HTERT RPE-1 (cell line): ENCODE results near the gene ZNRF4.
"Not testable (repeated sequence)": the region's sequence is repeated elsewhere in the genome, so short reads cannot be mapped to it uniquely, and the experiment has no call there.

Source experiments
- in situ Hi-C: fragments of 300-500 bp; cut with MboI; formaldehyde crosslinking; loops from 4 replicates; pipeline ENCODE4 v1.14.3; 2020; ENCODE audit warnings: low sequenced_read_pairs

Gene ZNRF4

DNA sequence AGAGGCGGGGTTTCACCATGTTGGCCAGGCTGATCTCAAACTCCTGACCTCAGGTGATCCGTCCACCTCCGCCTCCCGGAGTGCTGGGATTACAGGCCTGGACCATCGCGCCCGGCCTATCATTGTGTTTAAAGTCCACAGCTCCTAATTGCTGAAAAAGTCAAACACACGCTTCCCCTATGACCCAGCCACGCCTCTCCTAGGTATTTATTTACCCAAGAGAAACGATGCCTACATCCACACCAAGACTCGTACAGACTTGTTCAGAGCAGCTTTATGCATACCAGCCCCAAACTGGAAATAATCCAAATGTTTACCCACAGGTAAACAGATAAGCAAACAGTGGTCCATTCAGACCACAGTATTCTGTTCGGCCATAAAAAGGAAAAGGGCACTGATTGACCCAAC lies 15.1 kb downstream of the ZNRF4 start:
- in situ Hi-C loops: no loop called here

DNA sequence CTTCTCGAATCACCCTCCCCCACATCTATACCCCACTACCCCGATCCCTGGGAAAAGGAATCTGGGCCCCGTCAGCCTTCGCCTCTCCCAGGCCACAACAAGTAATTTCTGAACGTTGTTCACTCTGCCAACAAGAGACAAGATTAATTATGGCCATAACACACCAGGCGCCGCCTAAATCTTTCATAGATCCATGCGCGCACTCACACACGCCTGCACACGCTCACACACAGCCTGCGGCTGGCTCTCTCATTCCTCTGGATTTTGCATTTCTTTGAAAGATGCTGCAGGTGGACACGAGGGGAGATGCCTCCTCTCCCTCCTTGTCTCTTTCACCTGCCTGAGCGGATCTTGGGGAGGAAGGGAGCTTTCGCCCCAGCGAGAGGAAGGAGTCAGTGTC lies 17.1 kb downstream of the ZNRF4 start:
- in situ Hi-C loops: no loop called here

DNA sequence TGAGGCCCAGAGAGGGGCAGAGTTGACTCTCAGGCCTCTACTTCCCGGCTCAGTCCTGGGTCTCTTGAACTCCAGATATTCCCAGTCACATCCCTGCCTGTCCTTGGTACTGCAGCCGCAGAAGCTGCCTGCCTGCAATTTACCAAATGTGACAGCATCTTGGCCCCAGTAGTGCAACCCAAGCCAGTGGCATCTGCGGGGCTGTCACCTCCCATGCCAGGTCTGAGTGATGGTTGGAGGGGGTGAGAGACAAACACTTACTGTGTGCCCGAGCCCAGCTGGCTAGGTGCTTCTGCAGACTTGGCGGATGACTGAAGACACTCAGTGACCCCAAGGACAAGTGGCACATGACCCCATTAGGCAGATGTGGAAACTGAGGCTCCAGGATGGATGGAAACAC lies 18.4 kb downstream of the ZNRF4 start:
- in situ Hi-C loops: no loop called here

DNA sequence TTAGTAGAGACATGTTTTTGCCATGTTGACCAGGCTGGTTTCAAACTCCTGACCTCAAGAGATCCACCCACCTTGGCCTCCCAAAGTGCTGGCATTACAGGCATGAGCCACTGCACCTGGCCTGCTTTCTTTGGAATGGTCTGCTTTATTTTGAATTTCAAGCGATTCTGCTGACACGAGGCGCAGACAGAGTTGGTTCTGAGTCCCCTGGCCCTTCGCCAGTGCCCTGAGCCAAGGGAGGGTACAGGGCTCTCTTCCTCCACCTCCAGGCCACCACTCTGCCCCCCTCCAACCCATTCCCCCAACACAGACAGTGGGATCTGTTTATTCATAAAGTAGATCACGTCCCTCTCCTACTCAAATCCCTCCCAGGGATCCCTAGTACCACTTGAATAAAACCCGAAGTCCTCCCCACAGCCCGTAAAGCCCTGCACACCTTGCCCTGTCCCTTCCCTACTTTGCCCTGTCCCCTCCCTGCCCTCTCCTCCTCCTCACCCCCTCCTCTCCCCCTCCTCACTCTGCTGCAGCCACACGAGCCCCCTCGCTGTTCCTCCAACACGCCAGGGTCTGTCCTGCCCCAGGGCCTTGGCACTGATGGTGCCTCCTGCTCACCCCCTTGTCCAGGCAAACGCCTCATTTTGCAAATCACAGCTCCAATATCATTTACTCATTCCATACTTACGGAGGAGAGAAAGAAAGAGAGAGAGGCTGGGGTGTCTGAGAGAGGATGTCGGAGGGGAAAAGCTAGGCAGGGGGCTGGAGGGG lies 22.4 kb downstream of the ZNRF4 start:
- in situ Hi-C loops: no loop called here

DNA sequence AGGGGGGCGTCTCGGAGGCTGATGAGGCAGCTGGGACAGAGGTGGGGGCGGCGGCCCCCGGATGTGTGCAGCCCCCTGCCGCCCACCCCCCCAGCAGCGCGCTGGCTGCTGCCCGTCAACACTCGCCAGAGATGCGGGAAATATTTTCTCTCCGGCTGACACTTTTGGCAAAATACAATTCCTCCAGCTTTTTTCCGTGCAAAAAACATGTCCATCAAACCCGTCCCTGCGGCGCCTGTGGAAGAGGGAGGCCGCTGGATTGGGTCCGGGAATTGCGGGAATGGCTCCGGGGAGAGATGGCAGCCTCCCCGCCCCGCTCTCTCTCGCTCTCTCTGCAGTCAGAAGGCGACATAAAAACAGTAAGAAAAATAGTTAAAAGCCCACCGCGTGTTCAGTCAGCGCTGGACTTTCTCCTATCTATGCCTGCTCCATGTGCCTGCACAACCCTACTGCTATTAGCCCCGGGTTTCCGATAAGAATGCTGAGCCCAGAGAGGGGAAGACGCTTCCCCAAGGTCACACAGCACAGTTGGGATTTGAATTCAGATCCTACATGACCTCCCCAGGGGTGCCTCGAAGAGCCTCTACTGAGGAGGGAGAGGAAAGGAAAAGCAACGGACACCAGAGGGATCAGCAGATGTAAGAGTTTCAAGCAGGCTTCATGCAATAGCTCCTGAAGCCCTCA lies 23.2 kb downstream of the ZNRF4 start:
- in situ Hi-C loops: no loop called here

DNA sequence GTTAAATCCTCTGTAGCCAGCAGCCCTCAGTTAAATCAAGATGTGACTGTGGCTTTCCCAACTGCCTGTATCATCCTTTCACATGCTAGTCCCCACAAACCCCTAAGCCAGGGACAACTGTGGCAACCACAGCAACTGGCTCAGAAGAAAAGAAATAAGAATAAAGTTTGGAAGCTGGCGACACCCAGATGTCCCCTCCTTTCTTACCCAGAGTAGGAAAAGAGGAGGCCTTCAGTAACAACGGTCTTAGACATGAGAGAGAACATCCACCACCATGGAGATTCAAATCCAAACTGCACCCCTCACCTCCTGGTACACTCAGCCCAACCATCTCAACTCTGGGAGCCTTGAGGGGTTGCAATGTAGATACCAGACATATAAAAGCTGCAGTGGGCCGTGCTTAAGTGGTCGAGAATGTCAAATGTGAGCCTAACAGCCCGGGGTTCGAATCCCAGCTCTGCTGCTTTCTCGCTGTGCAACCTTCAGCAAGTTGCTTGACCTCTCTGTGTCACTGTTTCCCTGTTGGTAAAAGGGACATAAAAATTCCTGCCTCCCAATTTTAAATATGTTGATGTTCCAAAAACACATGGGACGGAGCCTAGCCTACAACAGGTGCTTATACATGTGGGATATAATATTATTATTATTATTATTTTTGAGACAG lies 23.8 kb downstream of the ZNRF4 start:
- in situ Hi-C loops: no loop called here

DNA sequence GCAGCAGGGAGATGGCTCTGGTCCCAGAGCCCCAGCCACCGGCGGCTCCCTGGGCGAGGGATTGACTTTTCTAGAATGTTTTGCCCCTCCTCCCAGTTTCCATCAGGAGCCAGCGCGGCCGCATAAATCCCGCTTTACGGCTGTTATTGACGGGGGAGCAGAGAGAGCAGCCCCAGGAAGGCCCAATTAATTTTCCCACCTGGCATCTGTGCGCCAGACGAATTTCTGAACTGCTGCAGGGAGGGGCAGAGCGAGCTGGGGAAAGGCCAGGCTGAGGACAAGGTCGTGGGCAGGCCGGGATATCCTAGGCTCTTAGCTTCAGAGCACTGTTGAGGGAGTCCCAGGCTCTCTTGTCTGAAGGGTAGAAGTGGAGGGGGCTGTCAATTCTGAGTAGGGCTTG lies 24.7 kb downstream of the ZNRF4 start:
- in situ Hi-C loops: no loop called here

DNA sequence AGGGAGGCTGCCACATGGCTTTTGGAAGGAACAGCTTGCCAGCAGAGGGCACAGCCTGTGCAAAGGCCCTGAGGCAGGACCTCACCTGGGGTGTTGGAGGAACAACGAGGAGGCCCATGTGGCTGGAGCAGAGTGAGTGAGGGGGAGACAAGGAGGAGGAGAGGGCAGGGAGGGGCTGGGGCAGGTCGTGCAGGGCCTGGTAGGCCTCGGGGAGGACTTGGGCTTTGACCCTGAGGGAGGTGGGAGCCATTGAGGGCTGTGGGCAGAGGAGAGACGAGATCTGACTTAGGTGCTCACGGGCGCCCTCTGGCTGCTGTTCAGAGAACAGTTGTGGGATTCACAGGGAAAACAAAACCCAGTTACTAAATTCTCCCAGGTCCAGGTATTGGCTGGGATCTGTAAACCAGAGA lies 25.2 kb downstream of the ZNRF4 start:
- in situ Hi-C loops: no loop called here

DNA sequence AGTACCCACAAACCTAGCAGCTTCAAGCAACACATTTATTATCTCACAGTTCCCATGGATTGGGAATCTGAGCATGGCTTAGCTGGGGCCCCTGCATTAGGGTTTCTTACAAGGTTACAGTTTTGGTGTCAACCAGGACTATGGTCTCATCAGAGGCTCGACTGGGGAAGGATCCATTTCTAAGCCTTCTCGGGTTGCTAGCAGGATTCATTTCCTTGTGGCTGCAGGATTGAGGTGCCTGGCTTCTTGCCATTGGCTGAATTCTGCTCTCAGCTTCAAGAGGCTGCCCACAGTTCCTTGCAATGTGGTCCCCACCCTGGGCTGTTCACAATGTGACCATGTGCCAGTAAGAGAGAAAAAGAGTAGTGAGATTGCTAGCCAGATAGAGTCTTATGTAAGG lies 26.7 kb downstream of the ZNRF4 start:
- in situ Hi-C loops: no loop called here

DNA sequence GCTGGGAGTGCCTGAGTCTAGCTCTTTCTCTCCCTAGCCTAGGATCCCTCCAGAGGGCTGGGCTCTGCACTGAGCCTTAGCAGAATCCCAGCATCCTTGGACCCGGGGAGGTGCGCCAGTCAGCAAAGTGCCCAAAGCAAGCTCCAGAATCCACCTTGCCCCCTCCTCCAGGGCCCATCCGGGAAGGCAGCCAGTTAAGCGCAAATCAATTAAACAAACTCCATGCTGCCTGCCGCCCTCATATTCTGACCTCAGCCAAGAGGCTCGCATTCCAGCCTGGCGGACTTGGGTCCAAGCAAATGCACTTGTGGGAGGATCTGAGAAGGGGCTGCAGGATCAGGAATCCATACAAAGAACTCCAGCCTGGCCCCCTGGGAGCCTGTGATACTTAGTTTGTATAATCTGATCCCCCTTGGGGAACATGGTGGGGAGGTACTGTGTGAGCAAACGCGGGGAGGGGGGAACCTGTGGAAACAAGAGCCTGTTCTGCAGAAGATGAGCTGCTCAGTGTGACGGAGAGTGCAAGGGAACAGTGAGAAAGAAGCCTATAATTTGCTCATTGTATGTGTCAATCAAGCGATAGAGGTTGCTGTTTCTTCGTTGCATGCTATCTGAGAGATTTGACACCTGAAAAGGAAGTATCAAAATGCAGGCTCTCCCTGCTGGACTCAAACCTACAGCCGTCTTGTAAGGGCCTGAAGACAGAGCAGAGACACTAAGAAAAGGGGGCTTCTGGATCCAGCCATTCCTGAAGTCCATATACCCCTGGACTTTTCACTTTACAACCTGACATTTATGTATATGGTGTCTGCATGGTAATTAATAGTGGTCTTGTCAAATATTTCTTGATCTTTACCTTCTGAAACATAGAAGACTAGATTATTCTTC lies 29.4 kb downstream of the ZNRF4 start:
- in situ Hi-C loops: no loop called here

DNA sequence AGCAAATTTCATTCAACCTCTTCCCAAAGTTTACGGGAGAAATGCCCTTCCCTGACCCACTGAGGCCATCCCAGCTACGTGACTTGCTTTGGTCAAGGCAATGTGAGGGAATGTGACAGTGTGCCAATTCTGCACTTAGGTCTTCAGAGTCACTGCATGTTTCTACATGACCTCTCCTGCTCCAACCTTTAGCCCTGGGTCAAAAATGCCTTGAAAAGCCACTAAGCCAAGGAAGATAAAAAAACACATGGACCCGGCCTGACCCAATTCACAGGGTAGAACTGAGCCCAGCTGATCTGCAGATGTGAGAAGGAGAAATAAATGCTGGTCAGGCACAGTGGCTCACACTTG lies 30.0 kb downstream of the ZNRF4 start:
- in situ Hi-C loops: no loop called here

DNA sequence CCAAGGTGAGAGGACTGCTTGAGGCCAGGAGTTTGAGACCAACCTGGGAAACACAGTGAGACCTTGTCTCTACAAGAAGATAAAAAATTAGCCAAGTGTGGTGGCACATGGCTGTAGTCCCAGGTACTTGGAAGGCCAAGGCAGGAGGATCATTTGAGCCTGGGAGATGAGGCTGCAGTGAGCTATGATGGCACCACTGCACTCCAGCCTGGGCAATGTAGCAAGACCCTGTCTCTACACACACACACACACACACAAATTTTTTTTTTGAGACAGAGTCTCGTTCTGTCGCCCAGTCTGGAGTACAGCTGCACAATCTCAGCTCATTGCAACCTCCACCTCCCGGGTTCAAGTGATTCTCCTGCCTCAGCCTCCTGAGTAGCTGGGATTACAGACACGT lies 30.4 kb downstream of the ZNRF4 start:
- in situ Hi-C loops: not testable (repeated sequence)

DNA sequence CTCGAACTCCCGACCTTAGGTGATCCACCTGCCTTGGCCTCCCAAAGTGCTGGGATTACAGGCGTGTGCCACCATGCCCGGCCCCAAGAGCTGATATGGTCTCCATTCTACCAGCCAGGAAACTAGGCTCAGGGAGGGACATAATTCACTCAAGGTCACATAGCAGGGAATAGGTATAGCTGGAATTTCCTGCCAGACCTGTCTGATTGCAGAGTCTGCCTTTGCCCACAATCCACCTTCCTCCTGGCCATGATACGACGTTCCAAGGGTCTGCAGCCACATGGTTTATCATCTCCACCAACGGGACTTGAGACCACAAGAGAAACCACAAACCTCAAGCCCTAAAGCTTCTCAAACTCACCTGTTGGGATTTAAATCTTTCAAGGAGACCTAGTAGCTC lies 32.0 kb downstream of the ZNRF4 start:
- in situ Hi-C loops: no loop called here

DNA sequence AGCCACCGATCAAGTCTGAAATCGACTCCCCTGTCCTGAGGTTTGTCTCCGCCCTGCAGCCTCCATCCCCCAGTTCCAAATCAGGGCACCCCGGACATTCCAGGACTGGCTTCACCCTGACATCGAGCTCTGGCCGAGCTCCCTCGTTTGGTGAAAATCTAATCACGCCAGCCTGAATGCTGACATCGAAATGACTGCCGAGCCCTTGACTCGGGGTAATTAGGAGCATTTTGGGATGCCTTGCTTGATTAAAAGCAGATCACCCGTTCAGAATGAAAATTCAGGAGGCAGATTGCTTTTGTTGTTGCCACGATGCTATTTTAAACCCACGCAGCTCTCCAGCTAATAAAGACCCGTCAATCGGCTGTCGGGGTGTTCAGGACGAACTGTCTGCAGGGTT lies 34.3 kb downstream of the ZNRF4 start:
- in situ Hi-C loops: no loop called here

DNA sequence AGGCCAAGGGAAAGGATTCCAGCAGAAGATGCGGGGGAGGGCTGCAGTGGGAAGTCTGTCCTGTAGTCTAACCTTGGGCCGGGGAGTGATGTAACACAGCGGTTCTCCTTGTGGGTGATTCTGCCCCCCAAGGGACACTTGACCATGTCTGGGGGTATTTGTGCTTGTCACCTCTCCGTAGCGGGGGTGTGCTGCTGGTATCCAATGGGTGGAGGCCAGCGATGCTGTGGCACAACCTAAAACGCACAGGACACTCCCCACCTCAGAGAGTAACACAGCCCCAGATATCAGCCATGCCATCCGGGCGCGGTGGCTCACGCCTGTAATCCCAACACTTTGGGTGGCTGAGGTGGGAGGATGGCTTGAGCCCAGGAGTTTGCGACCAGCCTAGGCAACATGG lies 36.3 kb downstream of the ZNRF4 start:
- in situ Hi-C loops: no loop called here

DNA sequence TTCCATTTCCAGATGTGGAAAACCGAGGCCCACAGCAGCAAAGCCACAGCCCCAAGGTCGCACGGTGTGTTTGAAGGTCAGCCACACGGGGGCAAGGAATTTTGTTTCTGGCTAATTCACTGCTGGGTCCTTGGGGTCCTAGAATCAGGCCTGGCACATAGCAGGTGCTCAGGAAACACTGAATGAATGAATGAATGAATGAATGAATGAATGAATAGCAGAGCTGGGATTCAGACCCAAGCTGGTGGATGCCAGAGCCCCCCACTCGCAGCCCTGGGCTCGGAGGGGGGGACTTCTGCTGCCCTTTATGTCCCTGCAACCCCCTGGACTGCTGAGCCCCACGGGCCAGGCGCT lies 37.0 kb downstream of the ZNRF4 start:
- in situ Hi-C loops: no loop called here

DNA sequence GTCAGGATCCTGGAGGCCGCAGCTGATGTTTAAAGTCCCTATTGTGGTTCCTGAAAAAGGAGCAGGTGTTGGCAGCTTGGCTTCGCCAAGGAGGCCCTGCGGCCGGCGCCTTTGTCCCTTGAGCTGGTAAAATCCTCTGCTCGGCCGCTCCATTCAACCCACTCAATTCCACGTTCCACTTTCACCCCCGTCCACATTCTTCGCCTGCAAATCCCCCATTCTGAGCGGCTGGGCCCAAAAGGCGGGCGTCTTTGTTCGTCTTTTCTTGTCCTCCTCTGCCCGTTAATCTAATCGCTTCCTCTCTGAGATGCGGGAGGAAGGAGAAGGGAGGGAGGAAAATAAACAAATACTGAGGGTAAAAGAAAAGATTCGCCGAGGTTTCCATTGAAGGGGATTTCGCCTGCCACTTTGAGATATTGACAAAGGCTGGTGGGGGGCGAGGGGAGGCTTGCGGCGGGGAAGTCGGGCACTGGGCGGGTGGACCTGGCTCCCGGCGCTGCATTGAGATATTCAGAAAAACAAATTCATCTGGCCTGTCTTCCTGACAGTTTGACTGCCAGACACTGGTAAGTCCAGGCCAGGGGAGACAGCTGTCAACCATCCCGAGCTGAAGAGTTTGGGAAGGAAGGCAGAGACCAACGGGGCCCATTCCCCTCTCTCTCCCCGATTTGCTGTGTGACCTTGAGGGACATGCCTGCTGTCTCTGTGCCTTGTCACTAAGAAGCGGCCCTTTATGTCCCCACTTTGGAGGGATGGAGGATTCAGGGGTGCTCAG lies 37.6 kb downstream of the ZNRF4 start:
- in situ Hi-C loops: no loop called here

DNA sequence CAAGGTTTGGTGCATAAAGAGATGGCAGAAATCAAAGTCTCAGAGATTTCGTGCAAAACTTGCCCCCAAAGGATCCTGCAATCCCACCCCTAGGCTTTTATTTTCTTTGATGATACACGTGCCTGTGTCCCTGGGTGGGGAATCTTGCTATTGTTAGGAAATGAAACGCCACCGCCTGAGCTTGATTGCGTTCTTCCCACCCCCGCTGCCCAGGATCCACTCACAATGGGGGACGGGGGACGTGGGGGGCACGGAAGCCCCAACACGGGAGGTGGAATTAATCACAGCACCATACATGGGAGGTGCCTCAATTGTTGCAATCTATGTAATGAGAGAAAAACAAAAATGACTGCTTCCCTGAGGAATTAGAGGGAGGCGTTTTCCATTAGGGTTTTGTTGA lies 39.6 kb downstream of the ZNRF4 start:
- in situ Hi-C loops: no loop called here

DNA sequence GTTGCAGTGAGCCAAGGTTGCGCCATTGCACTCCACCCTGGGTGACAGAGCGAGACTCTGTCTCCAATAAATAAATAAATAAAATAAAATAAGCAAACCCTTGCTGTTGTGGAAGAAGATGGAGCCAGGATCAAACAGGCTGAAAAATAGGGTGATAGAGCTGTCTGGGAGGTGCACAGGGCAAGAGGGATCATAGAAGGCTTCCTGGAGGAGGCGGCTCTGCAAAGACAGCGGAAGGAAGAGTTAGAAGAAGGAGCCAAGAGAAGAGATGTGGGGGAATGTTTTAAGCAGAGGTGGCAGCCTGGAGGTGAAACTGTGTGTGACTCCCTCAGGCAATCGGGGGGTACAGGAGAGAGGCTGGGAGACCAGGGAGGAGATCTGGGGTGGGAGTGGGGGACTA lies 40.6 kb downstream of the ZNRF4 start:
- in situ Hi-C loops: no loop called here

DNA sequence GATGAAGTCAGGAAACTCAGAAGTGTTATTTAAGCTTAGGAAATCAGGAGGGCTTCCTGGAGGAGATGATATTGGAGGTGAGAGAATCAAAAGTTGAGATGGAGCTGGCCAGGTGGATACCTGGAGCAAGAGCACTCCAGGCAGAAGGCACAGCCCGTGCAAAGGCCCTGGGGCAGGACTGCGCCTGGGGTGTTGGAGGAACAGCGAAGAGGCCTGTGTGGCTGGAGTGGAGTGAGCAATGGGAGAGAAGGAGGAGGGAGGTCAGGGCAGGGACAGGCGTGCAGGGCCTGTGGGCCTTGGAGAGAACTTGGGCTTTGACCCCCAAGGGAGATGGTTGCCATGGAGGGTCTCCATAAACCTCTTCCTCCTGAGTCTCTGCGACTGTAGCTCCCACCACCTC lies 42.1 kb downstream of the ZNRF4 start:
- in situ Hi-C loops: no loop called here
